HFF-Myc (cell line): ENCODE measurements around the gene SERINC3.
A peak's percentile ranks its signal among the peaks of the same experiment; 100 is the strongest.

Experiments used
- DNase-seq: peaks from one replicate; pipeline ENCODE4 v3.0.0-alpha.2; 2011; ENCODE audit warnings: low read depth; ENCODE audit errors: extremely low read depth
- H3K4me3 ChIP-seq: replicated peaks from 2 replicates; pipeline ENCODE4 v1.5.1; 2011; ENCODE audit warnings: low read depth, mild to moderate bottlenecking, control low read depth, low read length
- CTCF ChIP-seq: IDR thresholded peaks from 2 replicates; pipeline ENCODE4 v1.5.1; 2012; ENCODE audit warnings: mild to moderate bottlenecking, low read depth, low read length, control low read depth; ENCODE audit errors: missing control alignments

The SERINC3 gene

GRCh38 chr20:44495802-44496481, 25.9 kb downstream of the SERINC3 start:
- H3K4me3 ChIP-seq: no peak overlapping the region
- no peak for TF ChIP-seq CTCF
- DNase-seq: peak; percentile 94

- H3K4me3 ChIP-seq: no peak overlapping the region
- no peak for DNase-seq
- TF ChIP-seq CTCF: no peak
Observed at GRCh38 chr20:44495257-44495656, 26.6 kb downstream of the SERINC3 start.

GRCh38 chr20:44494681-44495080, 27.2 kb downstream of the SERINC3 start:
- TF ChIP-seq CTCF: no peak
- no peak for DNase-seq
- H3K4me3 ChIP-seq: no peak overlapping the region

- DNase-seq: no peak
- no peak overlapping the region for H3K4me3 ChIP-seq
- TF ChIP-seq CTCF: no peak
Observed at GRCh38 chr20:44494266-44494665, 27.6 kb downstream of the SERINC3 start.

- no peak for DNase-seq
- TF ChIP-seq CTCF: no peak
- no peak overlapping the region for H3K4me3 ChIP-seq
Observed at GRCh38 chr20:44491635-44492395, 30.1 kb downstream of the SERINC3 start.

GRCh38 chr20:44489931-44490330, 31.9 kb downstream of the SERINC3 start:
- DNase-seq: no peak
- H3K4me3 ChIP-seq: no peak overlapping the region
- TF ChIP-seq CTCF: no peak
